A673 (cell line): ENCODE results near the gene HS6ST3.

Source experiments
- CTCF ChIP-seq: fragments of 300-800, 200-600 bp; sonication (generic); conservative IDR thresholded peaks from 2 replicates; pipeline ENCODE4 v1.5.1; 2017; ENCODE audit warnings: low read depth, mild to moderate bottlenecking, antibody characterized with exemption, low read length, moderate library complexity, mixed read lengths
- EZH2 ChIP-seq: fragments of 200-600 bp; sonication (generic); IDR thresholded peaks from 2 replicates; pipeline ENCODE4 v1.6.1; 2017; ENCODE audit warnings: borderline replicate concordance, low read depth, mild to moderate bottlenecking, mixed read lengths, antibody characterized with exemption, low read length; ENCODE audit not compliant: poor library complexity, severe bottlenecking

GRCh38 chr13:96119921-96120320 lies 30.0 kb downstream of the HS6ST3 start:
- TF ChIP-seq CTCF (no peak), EZH2 (no peak)
